AG09309 (cell line): ENCODE measurements around the gene MROH2A.
"Not testable (repeated sequence)": the region's sequence is repeated elsewhere in the genome, so short reads cannot be mapped to it uniquely, and the experiment has no call there.

Experiments used
- DNase-seq: peaks from one replicate; pipeline ENCODE4 v3.0.0-alpha.2; 2010; ENCODE audit warnings: low read depth
- H3K4me3 ChIP-seq: 2 replicates; pipeline ENCODE4 v1.5.1; 2011; ENCODE audit warnings: mild to moderate bottlenecking, low read depth, low read length, moderate library complexity; ENCODE audit not compliant: control insufficient read depth
- TF ChIP-seq, protein P1 (sequence below): IDR thresholded peaks from 2 replicates; pipeline ENCODE4 v1.5.1; 2011; ENCODE audit warnings: mild to moderate bottlenecking, low read depth, low read length, inconsistent platforms; ENCODE audit not compliant: insufficient read depth, control insufficient read depth; ENCODE audit errors: missing control alignments

MROH2A gene

DNA sequence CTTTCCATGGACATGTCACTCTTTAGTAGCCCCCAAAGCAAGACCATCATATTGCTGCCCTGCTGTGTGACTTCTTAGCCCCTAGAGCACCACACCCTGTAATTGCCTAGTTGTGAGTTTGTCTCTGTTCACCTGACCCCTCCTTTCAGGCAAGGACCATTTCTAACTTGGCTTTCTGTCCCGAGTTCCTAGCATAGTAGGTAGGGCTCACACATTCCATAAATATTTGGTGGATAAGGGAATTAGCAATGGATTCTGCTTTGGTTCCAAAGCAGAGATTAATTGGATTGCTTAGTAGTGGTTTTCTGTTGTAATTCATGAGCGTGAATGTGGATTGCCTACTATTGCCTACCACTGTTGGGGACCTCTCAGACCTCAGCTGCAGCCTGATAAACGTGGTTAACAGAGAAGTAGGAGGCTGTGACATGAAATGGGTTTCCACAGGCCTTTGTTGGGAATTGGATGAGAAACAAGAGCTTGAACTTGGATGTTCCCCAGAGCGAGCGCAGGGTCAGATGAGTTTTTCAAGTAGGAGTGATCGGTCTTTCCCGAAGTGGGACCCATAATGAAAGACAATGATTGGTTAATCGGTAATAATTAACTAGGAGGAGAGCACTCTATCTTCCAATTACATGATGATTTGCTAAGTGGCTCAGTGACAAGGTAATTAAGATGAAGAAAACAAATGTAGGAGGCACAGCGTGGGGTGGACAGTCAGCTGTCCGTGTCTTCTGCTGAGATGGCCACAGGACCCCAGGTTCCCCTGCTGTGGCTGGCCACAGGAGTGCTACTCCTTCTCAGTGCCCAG is 31.5 kb upstream of the MROH2A start:
- H3K4me3 ChIP-seq = no peak overlapping the region
- DNase-seq = no peak
- TF ChIP-seq, protein P1, sequence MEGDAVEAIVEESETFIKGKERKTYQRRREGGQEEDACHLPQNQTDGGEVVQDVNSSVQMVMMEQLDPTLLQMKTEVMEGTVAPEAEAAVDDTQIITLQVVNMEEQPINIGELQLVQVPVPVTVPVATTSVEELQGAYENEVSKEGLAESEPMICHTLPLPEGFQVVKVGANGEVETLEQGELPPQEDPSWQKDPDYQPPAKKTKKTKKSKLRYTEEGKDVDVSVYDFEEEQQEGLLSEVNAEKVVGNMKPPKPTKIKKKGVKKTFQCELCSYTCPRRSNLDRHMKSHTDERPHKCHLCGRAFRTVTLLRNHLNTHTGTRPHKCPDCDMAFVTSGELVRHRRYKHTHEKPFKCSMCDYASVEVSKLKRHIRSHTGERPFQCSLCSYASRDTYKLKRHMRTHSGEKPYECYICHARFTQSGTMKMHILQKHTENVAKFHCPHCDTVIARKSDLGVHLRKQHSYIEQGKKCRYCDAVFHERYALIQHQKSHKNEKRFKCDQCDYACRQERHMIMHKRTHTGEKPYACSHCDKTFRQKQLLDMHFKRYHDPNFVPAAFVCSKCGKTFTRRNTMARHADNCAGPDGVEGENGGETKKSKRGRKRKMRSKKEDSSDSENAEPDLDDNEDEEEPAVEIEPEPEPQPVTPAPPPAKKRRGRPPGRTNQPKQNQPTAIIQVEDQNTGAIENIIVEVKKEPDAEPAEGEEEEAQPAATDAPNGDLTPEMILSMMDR = no peak

- no peak for DNase-seq
- no peak overlapping the region for H3K4me3 ChIP-seq
- TF ChIP-seq, protein P1 = no peak
Observed at GRCh38 chr2:233747283-233747544, 30.9 kb upstream of the MROH2A start.

GRCh38 chr2:233750689-233751088 is 27.4 kb upstream of the MROH2A start:
- not testable (repeated sequence) for H3K4me3 ChIP-seq, DNase-seq

DNA sequence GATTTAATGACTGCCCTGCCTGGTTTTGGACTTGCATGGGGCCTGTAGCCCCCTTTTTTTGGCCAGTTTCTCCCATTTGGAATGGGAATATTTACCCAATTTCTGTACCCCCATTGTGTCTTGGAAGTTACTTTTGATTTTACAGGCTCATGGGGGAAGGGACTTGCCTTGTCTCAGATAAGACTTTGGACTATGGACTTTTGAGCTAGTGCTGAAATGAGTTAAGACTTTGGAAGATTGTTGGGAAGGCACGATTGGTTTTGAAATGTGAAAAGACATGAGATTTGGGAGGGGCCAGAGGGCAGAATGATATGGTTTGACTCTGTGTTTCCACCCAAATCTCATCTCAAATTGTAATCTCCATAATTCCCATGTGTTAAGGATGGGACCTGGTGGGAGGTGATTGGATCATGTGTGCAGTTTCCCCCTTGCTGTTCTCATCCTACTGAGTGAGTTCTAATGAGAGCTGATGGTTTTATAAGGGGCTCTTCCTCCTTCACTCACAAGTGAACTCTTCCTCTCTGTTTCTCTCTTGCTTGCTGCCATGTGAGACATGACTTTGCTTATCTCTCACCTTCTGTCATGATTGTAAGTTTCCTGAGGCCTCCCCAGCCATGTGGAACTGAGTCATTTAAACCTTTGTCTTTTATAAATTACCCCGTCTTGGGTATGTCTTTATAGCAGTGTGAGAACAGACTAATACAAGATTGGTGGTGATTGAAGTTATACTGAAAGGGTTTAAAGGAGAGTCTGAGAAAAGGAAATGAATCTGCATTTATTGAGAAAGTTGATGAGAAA is 26.7 kb upstream of the MROH2A start:
- not testable (repeated sequence) for DNase-seq

GRCh38 chr2:233754872-233755611 is 23.1 kb upstream of the MROH2A start:
- H3K4me3 ChIP-seq = no peak overlapping the region
- DNase-seq = no peak
- TF ChIP-seq, protein P1 = no peak

More for the DNA sequence above, 26.7 kb upstream of the MROH2A start:
- H3K4me3 ChIP-seq = not testable (repeated sequence)

GRCh38 chr2:233756429-233757081 is 21.6 kb upstream of the MROH2A start:
- TF ChIP-seq, protein P1 = no peak
- no peak for DNase-seq
- no peak overlapping the region for H3K4me3 ChIP-seq

DNA sequence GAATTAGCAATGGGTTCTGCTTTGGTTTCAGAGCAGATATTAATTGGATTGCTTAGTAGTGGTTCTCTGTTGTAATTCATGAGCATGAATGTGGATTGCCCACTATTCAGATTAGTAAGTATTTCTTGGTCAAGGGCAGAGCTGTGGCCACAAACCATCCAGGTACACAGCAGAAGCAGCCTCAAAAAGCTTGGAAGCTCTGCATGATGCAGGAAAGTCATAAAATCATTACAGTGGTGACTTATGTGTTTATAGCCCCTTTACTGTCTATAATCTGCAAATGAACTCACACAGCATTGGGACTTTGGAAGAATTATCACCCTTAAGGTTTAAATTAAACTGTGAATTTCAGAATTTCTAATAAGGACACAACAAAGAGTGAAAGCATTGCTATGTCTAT is 20.0 kb upstream of the MROH2A start:
- H3K4me3 ChIP-seq = no peak overlapping the region
- TF ChIP-seq, protein P1 = no peak
- DNase-seq = no peak
